ENCODE results near the gene DEFB132.

Gene DEFB132

GRCh38 chr20:266596-267562 lies 9.4 kb downstream of the DEFB132 start:
- DNase-seq: peak; percentile 77

GRCh38 chr20:270517-270916 lies 13.0 kb downstream of the DEFB132 start:
- DNase-seq: no peak

- DNase-seq: no peak
Observed at GRCh38 chr20:271069-271468, 13.5 kb downstream of the DEFB132 start.

GRCh38 chr20:271528-271927 lies 14.0 kb downstream of the DEFB132 start:
- no peak for DNase-seq

GRCh38 chr20:272718-273117 lies 15.2 kb downstream of the DEFB132 start:
- DNase-seq: no peak

- DNase-seq: no peak
Observed at GRCh38 chr20:273884-274283, 16.4 kb downstream of the DEFB132 start.

- DNase-seq: no peak
Observed at GRCh38 chr20:275791-276190, 18.3 kb downstream of the DEFB132 start.

- no peak for DNase-seq
Observed at GRCh38 chr20:276620-277495, 19.3 kb downstream of the DEFB132 start.

- no peak for DNase-seq
Observed at GRCh38 chr20:277496-277781, 19.9 kb downstream of the DEFB132 start.

GRCh38 chr20:278181-278580 lies 20.7 kb downstream of the DEFB132 start:
- no peak for DNase-seq

- DNase-seq: no peak
Observed at GRCh38 chr20:278607-279571, 21.4 kb downstream of the DEFB132 start.

GRCh38 chr20:284172-284571 lies 26.6 kb downstream of the DEFB132 start:
- DNase-seq: no peak

GRCh38 chr20:286508-286907 lies 29.0 kb downstream of the DEFB132 start:
- DNase-seq: no peak

- DNase-seq: no peak
Observed at GRCh38 chr20:288956-289692, 31.6 kb downstream of the DEFB132 start.

GRCh38 chr20:289693-290083 lies 32.2 kb downstream of the DEFB132 start:
- no peak for DNase-seq

- DNase-seq: peak; percentile 87
Observed at GRCh38 chr20:290084-290831, 32.7 kb downstream of the DEFB132 start, which contains the start of gene C20orf96. Gene C20orf96 (minus strand): TSS chr20:290750. CDS start chr20:290610, 140 bp downstream.

GRCh38 chr20:294602-295001 lies 37.1 kb downstream of the DEFB132 start:
- DNase-seq: no peak

- DNase-seq: no peak
Observed at GRCh38 chr20:295804-296203, 38.3 kb downstream of the DEFB132 start.

GRCh38 chr20:297098-297924 lies 39.8 kb downstream of the DEFB132 start, which contains the start of gene ZCCHC3:
Gene ZCCHC3 (plus strand): TSS chr20:297570. CDS start chr20:297587, 17 bp downstream.
- DNase-seq: peak; percentile 88

Measured in NCI-H526 treated with DMSO at 0.1 percent for 48 hours (cell line).